IPS-11a (cell line): ENCODE measurements around the gene POU6F2.
"Not testable (repeated sequence)": the region's sequence is repeated elsewhere in the genome, so short reads cannot be mapped to it uniquely, and the experiment has no call there.

Experiments used
- H3K4me3 ChIP-seq: one replicate; pipeline ENCODE4 v1.5.1; 2013; ENCODE audit warnings: low read depth, low read length, control low read depth

POU6F2 gene, protein sequence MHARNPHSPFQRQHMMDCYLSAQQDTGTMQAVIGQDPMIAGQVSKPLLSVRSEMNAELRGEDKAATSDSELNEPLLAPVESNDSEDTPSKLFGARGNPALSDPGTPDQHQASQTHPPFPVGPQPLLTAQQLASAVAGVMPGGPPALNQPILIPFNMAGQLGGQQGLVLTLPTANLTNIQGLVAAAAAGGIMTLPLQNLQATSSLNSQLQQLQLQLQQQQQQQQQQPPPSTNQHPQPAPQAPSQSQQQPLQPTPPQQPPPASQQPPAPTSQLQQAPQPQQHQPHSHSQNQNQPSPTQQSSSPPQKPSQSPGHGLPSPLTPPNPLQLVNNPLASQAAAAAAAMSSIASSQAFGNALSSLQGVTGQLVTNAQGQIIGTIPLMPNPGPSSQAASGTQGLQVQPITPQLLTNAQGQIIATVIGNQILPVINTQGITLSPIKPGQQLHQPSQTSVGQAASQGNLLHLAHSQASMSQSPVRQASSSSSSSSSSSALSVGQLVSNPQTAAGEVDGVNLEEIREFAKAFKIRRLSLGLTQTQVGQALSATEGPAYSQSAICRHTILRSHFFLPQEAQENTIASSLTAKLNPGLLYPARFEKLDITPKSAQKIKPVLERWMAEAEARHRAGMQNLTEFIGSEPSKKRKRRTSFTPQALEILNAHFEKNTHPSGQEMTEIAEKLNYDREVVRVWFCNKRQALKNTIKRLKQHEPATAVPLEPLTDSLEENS

GRCh38 chr7:38977685-38978084, at the start of gene POU6F2:
POU6F2 (plus strand) TSS chr7:38977909; CDS start chr7:38977954, 45 bp downstream.
- no peak within 1 kb of the TSS for H3K4me3 ChIP-seq

DNA sequence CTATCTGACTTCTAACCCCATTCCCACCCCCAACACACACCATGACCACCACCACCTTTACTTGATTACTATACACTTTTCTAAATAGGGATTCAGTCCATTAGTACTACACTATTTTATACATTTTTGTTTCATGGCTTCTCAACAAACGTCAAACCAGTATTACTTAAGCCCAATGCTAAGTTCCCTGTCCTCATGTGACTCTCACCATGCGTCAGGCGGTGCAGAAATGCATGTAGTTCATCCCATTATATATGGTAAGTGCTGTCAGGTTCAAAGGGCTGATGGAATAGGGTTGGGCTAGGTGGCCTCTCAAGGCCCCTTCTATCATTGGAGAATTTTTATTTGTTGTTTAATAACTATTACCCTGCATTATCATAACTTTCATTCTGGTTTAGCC, 49.2 kb upstream of the POU6F2 start:
- no peak overlapping the region for H3K4me3 ChIP-seq

GRCh38 chr7:38929460-38930171, 48.1 kb upstream of the POU6F2 start:
- no peak overlapping the region for H3K4me3 ChIP-seq

GRCh38 chr7:38932509-38933168, 45.1 kb upstream of the POU6F2 start:
- no peak overlapping the region for H3K4me3 ChIP-seq

GRCh38 chr7:38934051-38934450, 43.7 kb upstream of the POU6F2 start:
- no peak overlapping the region for H3K4me3 ChIP-seq

GRCh38 chr7:38934536-38934935, 43.2 kb upstream of the POU6F2 start:
- H3K4me3 ChIP-seq = no peak overlapping the region

- H3K4me3 ChIP-seq = no peak overlapping the region
Measured at GRCh38 chr7:38936641-38937040, 41.1 kb upstream of the POU6F2 start.

GRCh38 chr7:38938001-38938485, 39.7 kb upstream of the POU6F2 start:
- H3K4me3 ChIP-seq = no peak overlapping the region

- H3K4me3 ChIP-seq = no peak overlapping the region
Measured at GRCh38 chr7:38938589-38938988, 39.1 kb upstream of the POU6F2 start.

DNA sequence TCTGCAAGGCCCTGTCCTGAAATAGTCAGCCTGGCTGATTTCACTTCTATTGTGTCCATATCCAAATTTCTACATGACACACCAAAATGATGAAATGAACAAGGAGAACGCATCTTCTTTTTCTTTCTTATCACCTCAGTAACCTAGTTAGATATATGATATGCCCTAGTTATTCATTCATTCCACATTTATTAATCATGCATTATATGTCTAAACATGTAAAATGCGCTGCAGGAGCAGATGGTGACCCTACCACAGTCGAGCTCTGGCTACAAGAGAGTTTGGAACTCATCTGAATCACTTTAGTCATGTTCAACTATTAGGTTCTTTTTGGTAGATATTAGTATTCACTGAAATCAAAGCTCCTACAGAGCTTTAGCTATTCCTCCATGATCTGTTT, 36.9 kb upstream of the POU6F2 start:
- H3K4me3 ChIP-seq = no peak overlapping the region

- H3K4me3 ChIP-seq = no peak overlapping the region
Measured at GRCh38 chr7:38942431-38943051, 35.2 kb upstream of the POU6F2 start.

DNA sequence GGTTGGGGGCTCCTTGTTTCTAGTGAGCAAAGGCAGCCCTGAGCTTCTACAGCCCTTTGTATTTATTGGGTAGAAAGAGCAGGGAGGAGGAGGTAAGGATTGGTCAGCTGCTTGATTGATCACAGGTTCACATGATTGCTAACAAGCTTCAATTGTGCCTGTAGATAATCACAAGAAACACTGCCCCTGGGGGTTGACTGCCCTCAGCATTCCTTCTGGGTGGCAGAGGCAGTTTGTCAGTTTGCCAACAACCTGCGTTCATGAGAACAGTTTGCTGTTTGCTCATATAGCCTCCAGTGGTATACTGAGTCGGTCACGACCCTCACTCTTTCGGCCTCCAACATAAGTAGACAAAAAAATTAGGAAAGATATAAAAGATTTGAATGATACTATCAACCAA, 30.2 kb upstream of the POU6F2 start:
- H3K4me3 ChIP-seq = not testable (repeated sequence)

- no peak overlapping the region for H3K4me3 ChIP-seq
Measured at GRCh38 chr7:38950309-38950708, 27.4 kb upstream of the POU6F2 start.

DNA sequence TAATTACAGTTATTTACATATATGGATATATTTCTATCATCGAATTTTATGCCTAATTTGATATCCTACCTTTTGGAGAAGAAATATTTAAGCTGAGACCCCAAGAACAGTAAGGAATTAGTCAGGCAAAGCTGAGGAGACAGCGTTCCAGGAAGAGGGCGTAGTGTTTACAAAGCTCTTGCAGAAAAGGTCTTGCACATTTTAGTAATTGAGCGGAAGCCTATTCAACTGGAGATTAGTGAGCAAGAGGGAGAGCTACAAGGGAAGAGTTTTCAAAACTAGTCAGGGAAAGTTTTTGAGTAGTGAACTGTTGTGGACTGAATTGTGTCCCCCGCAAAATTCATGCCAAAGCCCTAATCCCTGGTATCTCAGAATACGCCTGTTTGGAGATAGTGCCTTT, 26.5 kb upstream of the POU6F2 start:
- H3K4me3 ChIP-seq = no peak overlapping the region

DNA sequence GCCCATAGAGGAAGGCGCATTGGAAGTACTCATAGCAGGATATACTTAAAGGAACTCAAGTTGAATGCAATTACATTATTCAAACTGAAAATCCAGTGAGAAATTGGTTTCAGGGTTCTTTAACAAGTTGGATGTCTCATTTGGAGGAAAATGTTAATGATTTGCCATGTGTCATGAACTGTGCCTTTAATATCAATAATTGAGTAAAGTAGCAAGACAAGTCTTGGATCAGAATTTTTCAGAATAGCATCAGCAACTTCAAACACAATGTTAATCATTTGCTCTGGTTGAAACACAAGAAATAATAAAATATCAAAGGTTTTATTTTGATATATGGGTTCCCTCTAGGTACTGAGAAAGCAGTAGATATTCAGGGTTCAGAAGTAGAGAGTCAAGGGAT, 24.5 kb upstream of the POU6F2 start:
- H3K4me3 ChIP-seq = no peak overlapping the region

- H3K4me3 ChIP-seq = no peak overlapping the region
Measured at GRCh38 chr7:38953971-38954370, 23.7 kb upstream of the POU6F2 start.

- no peak overlapping the region for H3K4me3 ChIP-seq
Measured at GRCh38 chr7:38955892-38956291, 21.8 kb upstream of the POU6F2 start.

DNA sequence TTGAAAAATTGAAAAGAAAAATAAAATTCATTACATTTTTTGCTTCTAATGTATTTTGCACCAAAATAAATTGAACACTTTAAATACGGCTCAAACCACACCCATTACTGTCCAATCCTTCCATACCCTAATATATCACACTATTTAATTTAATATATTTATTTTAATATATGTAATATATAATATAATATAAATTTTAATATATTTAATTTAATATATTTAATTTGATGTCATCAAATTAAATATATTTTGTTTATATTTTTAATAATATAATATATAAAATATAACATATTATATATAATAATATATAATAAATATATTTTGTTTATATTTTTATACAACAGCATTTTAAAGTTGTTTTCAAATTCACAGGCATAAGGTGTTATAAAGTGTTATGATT, 15.7 kb upstream of the POU6F2 start:
- no peak overlapping the region for H3K4me3 ChIP-seq

DNA sequence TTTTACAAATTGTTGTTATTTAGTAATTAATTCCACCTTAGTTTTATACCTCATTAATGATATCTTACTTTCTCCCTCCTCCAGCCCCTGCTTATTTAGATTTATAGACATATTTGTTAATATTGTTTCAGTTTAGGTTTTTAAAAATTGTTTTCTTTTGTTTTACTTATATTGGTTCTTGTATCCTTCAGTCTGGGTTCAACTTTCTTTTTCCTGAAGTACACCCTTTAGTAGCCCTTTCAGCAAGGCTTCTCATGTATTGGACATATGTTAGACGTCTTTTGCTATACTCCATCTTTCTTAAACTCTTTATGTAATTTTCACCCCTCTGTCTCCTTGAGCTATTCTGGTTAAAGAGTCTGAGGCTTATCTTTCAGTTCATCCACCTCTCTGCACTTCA, 12.8 kb upstream of the POU6F2 start:
- H3K4me3 ChIP-seq = no peak overlapping the region

DNA sequence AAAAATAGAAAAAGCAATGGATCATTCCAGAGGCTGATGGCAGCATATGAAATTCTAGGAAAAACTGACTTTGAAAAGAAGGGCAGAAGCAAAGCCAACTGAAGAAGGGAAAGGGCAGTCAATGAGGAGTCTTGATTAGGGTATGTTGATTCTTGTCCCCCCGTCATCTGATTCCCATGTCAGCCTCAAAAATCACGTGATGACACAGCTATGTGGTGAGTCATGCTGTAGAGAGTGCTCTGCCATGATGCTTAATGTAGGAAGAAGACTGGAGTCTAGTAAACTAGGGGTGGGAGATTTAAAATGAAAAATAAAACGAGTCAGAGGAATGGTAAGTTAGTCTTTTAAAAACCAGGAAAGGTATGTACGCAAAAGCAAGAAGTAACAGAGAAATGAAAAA, 3.9 kb upstream of the POU6F2 start:
- H3K4me3 ChIP-seq = no peak overlapping the region

DNA sequence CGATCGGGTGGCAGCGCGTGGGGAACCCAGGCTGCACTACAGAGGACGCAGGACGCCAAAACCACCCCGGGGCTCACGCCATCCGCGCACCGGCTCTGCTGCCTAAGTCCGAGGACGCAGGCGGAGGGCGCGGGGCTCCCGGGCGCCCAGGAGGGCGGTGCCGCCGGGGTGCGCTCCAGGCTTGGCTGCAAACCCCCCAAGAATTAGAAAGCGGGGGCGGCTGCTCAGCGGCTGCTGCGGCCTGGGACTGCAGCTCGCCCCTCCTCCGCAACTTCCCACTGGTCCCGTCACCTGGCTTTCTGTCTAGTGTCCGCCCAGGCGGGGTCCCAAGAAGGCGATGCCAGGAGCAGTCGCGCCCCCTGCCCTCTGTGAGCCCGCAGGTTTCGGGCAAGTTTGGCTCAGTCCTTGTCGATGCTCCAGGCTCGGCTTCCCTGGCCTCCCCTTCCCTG, 1.7 kb upstream of the POU6F2 start:
- H3K4me3 ChIP-seq = peak overlapping the region; percentile 42
